ENCODE results near the gene KIF4B.

KIF4B gene

DNA sequence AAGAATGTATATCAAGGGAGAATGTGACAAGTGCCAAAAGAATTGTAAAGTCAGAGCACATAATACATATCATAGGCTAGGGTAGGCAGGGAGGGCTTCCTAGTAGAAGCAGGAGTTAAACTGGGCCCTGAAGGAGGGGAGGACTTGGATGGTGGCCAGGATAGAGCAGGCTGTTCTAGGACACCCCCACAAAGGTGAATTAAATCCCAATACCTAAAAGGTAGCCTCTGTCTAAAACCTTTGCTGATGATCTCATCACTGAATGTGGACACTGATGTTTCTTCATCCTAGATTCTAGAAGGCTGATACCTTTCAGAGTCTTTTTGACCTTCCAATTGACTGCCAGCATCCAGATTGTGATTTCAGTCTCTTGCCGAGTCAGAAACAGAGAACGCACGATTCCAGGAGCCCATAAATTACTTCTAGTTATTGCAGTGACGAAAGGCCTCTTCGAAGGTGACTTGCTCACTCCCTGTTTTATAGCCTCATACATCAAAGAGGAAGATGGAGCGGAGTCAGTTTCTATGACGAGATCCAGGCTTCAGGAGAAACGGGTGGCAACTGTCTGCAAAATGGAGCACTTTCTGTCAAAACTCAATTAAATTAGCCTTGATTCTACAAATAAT is 43.2 kb downstream of the KIF4B start:
- DNase-seq: no peak

DNA sequence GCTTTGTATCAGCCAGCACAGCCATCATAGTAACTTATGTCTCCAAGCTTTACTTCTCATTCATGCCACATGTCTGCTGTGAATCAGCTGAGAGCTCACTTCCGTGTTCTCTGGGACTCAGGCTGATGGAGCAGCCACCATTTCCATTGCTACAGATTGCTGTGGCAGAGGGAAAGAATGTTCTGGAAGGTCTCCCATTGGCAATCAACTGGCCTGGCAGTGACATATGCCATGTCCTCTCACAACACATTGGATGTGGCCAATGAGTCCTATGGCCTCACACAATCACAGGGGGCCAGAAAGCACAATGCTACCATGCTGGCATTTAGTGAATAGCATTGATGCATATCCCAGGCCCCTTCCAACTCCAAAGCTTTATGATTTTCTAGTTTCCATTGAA is 44.1 kb downstream of the KIF4B start:
- DNase-seq: no peak

DNA sequence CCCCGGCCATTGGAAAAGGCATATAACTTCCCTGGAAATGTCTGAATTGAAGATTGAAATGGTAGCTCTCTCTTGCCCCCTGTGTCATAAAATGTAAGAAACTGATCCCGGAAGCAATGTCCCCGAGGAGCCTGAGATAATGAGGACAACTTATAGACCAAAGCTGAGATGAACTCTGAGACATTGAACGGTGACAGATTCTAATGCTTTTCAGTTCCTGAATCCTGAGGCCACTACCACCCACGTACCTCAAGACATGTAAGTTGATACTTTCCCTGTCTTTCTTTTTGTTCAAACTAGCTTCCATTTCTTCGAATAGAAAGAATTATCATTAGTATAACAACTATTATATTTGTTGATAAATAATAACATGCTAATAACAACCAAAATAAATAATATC is 51.0 kb downstream of the KIF4B start:
- DNase-seq: no peak

DNA sequence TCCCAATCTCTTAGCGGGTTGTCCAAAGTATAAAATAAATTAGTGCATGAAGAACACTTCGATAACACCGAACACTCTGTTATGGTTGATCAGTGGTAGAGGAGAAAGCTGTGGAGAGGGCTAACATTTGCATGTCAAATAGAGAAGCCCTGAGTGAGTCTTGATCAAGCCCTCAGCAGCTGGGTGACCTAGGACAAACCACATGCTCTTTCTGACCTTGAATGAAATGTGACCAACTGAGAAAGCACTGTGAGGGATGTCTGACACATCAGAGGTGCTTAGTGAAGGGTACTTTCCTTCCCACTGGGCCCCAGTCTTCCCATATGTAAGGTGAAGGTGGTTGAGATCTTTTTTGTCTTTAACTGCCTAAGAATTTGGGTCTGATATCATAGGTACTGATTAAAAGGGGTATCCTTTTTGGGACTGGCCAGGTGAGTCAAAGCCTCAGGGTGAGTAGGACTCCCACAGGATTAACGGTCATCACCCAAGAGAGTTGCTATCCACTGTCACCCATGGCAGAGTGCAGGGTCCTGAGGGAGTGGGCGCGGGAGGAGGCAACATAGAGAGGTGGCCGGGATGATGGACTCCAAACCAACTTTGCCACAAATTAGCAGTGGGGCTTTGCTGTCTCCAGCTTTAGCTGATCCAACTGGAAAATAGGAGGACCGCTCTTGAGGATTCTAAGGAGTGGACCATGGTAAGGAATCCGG is 53.5 kb downstream of the KIF4B start:
- DNase-seq: no peak
